Uterus (tissue), 2 donors: ENCODE results near the gene CORIN.

Experiments used
- POLR2A ChIP-seq, 2 donors: fragments of 450-650 bp; IDR thresholded peaks; one replicate each; pipeline ENCODE4 v1.6.1; 2016; ENCODE audit warnings: antibody characterized with exemption in 2 of 2, mild to moderate bottlenecking in 1 of 2, moderate library complexity in 1 of 2
- TF ChIP-seq, protein P1 (sequence below), 4 experiments: fragments of 200-600 bp in 2 of 4; fragments of 450-650 bp in 2 of 4; sonication (generic) in 2 of 4; IDR thresholded peaks; one replicate each; pipeline ENCODE4 v1.5.1; 2016 to 2019; ENCODE audit warnings: antibody characterized with exemption in 4 of 4, mild to moderate bottlenecking in 2 of 4, moderate library complexity in 1 of 4

DNA sequence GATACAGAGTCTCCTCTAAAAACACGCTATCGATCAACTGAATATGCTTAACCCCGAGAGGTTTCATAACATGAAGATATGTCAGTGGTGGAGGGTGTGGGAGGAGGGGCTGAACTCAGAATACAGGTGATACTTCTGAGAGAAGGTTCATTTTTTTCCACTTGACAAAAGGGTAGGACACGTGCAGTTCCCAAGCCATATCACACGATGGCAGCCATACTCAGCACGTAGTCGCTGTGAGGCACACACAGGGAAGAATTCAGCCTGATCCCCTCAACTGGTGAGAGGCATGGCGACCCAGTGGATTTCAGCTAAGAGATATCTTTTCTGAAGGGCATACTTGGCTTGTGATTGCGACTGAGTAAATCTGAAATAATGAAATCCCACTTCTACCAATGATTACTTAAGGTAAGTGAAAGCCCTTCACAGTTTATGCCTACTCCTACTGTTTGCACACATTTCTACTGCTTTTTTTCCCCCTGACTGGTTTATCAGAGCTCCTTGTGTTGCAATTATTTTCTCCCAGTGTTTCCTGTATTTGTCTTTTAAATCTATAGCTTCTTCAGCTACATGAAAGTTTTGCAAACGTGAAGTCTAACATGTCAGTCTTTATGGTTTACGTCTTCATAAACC lies 133.1 kb downstream of the CORIN start:
- TF ChIP-seq, protein P1, sequence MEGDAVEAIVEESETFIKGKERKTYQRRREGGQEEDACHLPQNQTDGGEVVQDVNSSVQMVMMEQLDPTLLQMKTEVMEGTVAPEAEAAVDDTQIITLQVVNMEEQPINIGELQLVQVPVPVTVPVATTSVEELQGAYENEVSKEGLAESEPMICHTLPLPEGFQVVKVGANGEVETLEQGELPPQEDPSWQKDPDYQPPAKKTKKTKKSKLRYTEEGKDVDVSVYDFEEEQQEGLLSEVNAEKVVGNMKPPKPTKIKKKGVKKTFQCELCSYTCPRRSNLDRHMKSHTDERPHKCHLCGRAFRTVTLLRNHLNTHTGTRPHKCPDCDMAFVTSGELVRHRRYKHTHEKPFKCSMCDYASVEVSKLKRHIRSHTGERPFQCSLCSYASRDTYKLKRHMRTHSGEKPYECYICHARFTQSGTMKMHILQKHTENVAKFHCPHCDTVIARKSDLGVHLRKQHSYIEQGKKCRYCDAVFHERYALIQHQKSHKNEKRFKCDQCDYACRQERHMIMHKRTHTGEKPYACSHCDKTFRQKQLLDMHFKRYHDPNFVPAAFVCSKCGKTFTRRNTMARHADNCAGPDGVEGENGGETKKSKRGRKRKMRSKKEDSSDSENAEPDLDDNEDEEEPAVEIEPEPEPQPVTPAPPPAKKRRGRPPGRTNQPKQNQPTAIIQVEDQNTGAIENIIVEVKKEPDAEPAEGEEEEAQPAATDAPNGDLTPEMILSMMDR (IDR thresholded peaks at IDR 0.05): no peak
- no peak for TF ChIP-seq POLR2A (IDR thresholded peaks at IDR 0.05)
